MM.1S (cell line): ENCODE measurements around the gene GPR161.

Experiments
- DNase-seq: peaks from one replicate; pipeline ENCODE4 v3.0.0-alpha.2; 2015
- H2AFZ ChIP-seq: fragments of 300-600 bp; sonication (generic); 2 replicates; pipeline ENCODE4 v1.6.0; 2016; ENCODE audit warnings: antibody characterized with exemption, low read length
- H3F3A ChIP-seq: fragments of 300-600 bp; sonication (generic); 2 replicates; pipeline ENCODE4 v1.6.1; 2016; ENCODE audit warnings: mild to moderate bottlenecking, antibody characterized with exemption, low read length, moderate library complexity, mixed read lengths; ENCODE audit not compliant: insufficient read depth
- H3K27ac ChIP-seq: fragments of 300-600 bp; sonication (generic); 2 replicates; pipeline ENCODE4 v1.5.1; 2016; ENCODE audit warnings: mild to moderate bottlenecking, low read length
- H3K27me3 ChIP-seq: fragments of 300-600 bp; sonication (generic); replicated peaks from 2 replicates; pipeline ENCODE4 v1.6.0; 2016; ENCODE audit warnings: low read length; ENCODE audit not compliant: insufficient read depth
- H3K36me3 ChIP-seq: fragments of 300-600 bp; sonication (generic); replicated peaks from 2 replicates; pipeline ENCODE4 v1.6.1; 2016; ENCODE audit warnings: mild to moderate bottlenecking, low read length, mixed read lengths; ENCODE audit not compliant: insufficient read depth
- H3K4me1 ChIP-seq: fragments of 300-600 bp; sonication (generic); 2 replicates; pipeline ENCODE4 v1.6.1; 2016; ENCODE audit warnings: low read length, mixed read lengths
- H3K4me2 ChIP-seq: fragments of 300-600 bp; sonication (generic); 2 replicates; pipeline ENCODE4 v1.6.0; 2016; ENCODE audit warnings: low read depth, low read length
- H3K4me3 ChIP-seq: fragments of 300-600 bp; sonication (generic); 2 replicates; pipeline ENCODE4 v1.5.1; 2016; ENCODE audit warnings: low read length, mixed read lengths
- H3K79me2 ChIP-seq: fragments of 300-600 bp; sonication (generic); 2 replicates; pipeline ENCODE4 v1.6.1; 2016; ENCODE audit warnings: mixed run types, low read length, mixed read lengths
- H3K9ac ChIP-seq: fragments of 300-600 bp; sonication (generic); 2 replicates; pipeline ENCODE4 v1.6.1; 2016; ENCODE audit warnings: low read length, mixed read lengths
- H3K9me2 ChIP-seq: fragments of 300-600 bp; sonication (generic); replicated peaks from 2 replicates; pipeline ENCODE4 v1.6.1; 2016; ENCODE audit warnings: mild to moderate bottlenecking, low read length, mixed read lengths; ENCODE audit not compliant: insufficient read depth
- H3K9me3 ChIP-seq: fragments of 300-600 bp; sonication (generic); replicated peaks from 2 replicates; pipeline ENCODE4 v1.6.1; 2016; ENCODE audit warnings: mild to moderate bottlenecking, low read length, mixed read lengths; ENCODE audit not compliant: insufficient read depth
- H4K20me1 ChIP-seq: fragments of 300-600 bp; sonication (generic); 2 replicates; pipeline ENCODE4 v1.6.1; 2016; ENCODE audit warnings: mild to moderate bottlenecking, low read length, moderate library complexity, mixed read lengths; ENCODE audit not compliant: insufficient read depth
- EZH2 ChIP-seq: fragments of 300-600 bp; sonication (generic); optimal IDR thresholded peaks from 2 replicates; pipeline ENCODE3; 2017; ENCODE audit warnings: low read depth, mild to moderate bottlenecking, antibody characterized with exemption, low read length, mixed read lengths
- EZH2phosphoT487 ChIP-seq: fragments of 300-600 bp; sonication (generic); IDR thresholded peaks from 2 replicates; pipeline ENCODE4 v1.6.1; 2018; ENCODE audit warnings: antibody characterized with exemption, low read length
- TF ChIP-seq, protein P1 (sequence below): fragments of 300-600 bp; sonication (generic); IDR thresholded peaks from 2 replicates; pipeline ENCODE4 v1.5.1; 2016; ENCODE audit warnings: antibody characterized with exemption, low read length, mixed read lengths

Gene GPR161

DNA sequence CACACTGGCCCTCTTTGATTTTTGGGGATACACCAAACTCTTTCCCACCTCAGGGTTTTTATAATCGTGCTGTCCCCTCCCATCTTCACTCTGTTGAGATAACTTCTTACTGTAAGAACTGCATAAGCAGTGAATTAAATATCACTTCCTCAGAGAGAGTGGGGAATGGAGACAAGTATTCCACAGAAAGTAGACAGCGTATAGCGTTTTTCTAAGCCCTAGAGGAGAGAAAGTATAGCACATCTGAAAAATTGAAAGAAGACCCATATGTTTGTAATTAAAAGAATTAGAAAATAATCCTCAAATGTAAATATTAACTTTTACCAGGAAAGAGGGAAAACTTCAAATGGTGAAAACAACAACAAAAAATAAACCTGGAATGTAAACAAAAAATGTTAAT is 67.3 kb downstream of the GPR161 start:
- no peak overlapping the region for H2AFZ ChIP-seq
- no peak for DNase-seq
- H3K4me3 ChIP-seq, result no peak overlapping the region
- H3K36me3 ChIP-seq, result peaks cover under 1% of the 10 kb centered on the region; the same call in 1 of the 2 replicates
- H3F3A ChIP-seq, result no peaks in the 10 kb centered on the region
- H3K27ac ChIP-seq, result no peak overlapping the region
- no peaks in the 10 kb centered on the region for H4K20me1 ChIP-seq
- no peaks in the 10 kb centered on the region for H3K4me1 ChIP-seq
- H3K9me2 ChIP-seq, result no peaks in the 10 kb centered on the region
- no peak overlapping the region for H3K9ac ChIP-seq
- no peaks in the 10 kb centered on the region for H3K79me2 ChIP-seq
- no peaks in the 10 kb centered on the region for H3K27me3 ChIP-seq
- H3K4me2 ChIP-seq, result no peak overlapping the region
- no peaks in the 10 kb centered on the region for H3K9me3 ChIP-seq
- no peak for TF ChIP-seq EZH2
- TF ChIP-seq, protein P1, sequence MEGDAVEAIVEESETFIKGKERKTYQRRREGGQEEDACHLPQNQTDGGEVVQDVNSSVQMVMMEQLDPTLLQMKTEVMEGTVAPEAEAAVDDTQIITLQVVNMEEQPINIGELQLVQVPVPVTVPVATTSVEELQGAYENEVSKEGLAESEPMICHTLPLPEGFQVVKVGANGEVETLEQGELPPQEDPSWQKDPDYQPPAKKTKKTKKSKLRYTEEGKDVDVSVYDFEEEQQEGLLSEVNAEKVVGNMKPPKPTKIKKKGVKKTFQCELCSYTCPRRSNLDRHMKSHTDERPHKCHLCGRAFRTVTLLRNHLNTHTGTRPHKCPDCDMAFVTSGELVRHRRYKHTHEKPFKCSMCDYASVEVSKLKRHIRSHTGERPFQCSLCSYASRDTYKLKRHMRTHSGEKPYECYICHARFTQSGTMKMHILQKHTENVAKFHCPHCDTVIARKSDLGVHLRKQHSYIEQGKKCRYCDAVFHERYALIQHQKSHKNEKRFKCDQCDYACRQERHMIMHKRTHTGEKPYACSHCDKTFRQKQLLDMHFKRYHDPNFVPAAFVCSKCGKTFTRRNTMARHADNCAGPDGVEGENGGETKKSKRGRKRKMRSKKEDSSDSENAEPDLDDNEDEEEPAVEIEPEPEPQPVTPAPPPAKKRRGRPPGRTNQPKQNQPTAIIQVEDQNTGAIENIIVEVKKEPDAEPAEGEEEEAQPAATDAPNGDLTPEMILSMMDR, result no peak
- TF ChIP-seq EZH2phosphoT487, result no peak

DNA sequence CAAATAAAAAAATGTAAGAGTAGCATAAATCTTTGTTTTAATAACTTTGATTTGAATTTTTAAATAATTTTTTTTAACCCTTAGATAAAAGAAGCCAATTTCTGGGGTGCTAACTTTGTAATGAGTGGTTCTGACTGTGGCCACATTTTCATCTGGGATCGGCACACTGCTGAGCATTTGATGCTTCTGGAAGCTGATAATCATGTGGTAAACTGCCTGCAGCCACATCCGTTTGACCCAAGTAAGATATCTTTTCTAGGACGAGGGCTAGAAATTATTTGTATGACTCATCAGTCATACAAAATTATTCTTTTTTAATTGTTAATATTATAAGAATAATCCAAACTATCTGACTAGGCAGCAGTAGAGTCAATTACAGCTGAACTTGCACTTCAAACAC is 71.2 kb downstream of the GPR161 start:
- no peaks in the 10 kb centered on the region for H3K79me2 ChIP-seq
- H2AFZ ChIP-seq, result no peak overlapping the region
- no peaks in the 10 kb centered on the region for H3K27me3 ChIP-seq
- TF ChIP-seq EZH2 (no peak), EZH2phosphoT487 (no peak)
- TF ChIP-seq, protein P1, result no peak
- no peaks in the 10 kb centered on the region for H3K9me2 ChIP-seq
- H3K27ac ChIP-seq, result no peak overlapping the region
- no peak overlapping the region for H3K4me2 ChIP-seq
- H3K4me3 ChIP-seq, result no peak overlapping the region
- no peak for DNase-seq
- no peaks in the 10 kb centered on the region for H3K4me1 ChIP-seq
- H3K9ac ChIP-seq, result no peak overlapping the region
- no peaks in the 10 kb centered on the region for H3F3A ChIP-seq
- peaks cover 4% of the 10 kb centered on the region for H3K36me3 ChIP-seq
- no peaks in the 10 kb centered on the region for H4K20me1 ChIP-seq
- H3K9me3 ChIP-seq, result no peaks in the 10 kb centered on the region

DNA sequence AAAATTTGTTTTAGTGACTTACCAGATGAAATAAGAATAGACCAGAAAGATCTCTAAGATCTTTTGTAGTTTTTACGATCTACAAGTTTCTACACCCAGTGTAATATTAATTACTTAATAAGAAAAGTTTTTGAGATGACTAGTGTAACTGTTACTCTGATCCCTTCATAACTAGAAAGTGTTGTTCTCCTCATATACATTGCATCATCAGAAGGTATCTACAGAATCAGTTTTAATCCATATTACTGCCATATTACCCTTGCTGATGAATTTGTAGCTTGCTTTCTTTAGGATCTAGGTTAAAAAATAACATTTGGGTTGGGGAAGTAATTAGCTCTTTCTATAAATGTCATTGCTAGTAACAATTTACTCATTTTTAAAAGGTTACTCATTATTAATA is 72.5 kb downstream of the GPR161 start:
- no peaks in the 10 kb centered on the region for H3K9me2 ChIP-seq
- H4K20me1 ChIP-seq, result no peaks in the 10 kb centered on the region
- H3K27ac ChIP-seq, result no peak overlapping the region
- no peak overlapping the region for H2AFZ ChIP-seq
- H3K27me3 ChIP-seq, result no peaks in the 10 kb centered on the region
- no peaks in the 10 kb centered on the region for H3K4me1 ChIP-seq
- DNase-seq, result no peak
- TF ChIP-seq, protein P1, result no peak
- TF ChIP-seq EZH2phosphoT487 (no peak), EZH2 (no peak)
- no peak overlapping the region for H3K4me3 ChIP-seq
- H3K9me3 ChIP-seq, result no peaks in the 10 kb centered on the region
- no peaks in the 10 kb centered on the region for H3F3A ChIP-seq
- no peaks in the 10 kb centered on the region for H3K79me2 ChIP-seq
- no peak overlapping the region for H3K4me2 ChIP-seq
- H3K9ac ChIP-seq, result no peak overlapping the region
- peaks cover 4% of the 10 kb centered on the region for H3K36me3 ChIP-seq
